GM23338 (cell line): ENCODE results near the gene AXIN1. TPM values are rescaled to one million over a fixed set of nuclear protein-coding genes. Genes with fewer than 3 reads are reported as not detected.

Source experiments
- ATAC-seq: fragments of 200-7000 bp; cut with Tn5 transposase; 3 replicates; pipeline ENCODE4 v1.9.1; 2020
- DNase-seq: peaks from one replicate; pipeline ENCODE4 v3.0.0-alpha.2; 2015; ENCODE audit warnings: low spot score
- H2AFZ ChIP-seq: fragments of 200-600 bp; sonication (generic); 2 replicates; pipeline ENCODE4 v1.8.0; 2016; ENCODE audit warnings: antibody characterized with exemption, mild to moderate bottlenecking, moderate library complexity
- H3F3A ChIP-seq: fragments of 200-600 bp; sonication (generic); replicated peaks from 2 replicates; pipeline ENCODE4 v1.8.0; 2017; ENCODE audit warnings: antibody characterized with exemption, mixed run types, low read depth
- H3K27ac ChIP-seq: fragments of 200-600 bp; sonication (generic); 2 replicates; pipeline ENCODE4 v1.6.1; 2016; ENCODE audit warnings: low read depth
- H3K27me3 ChIP-seq: fragments of 200-600 bp; sonication (generic); 2 replicates; pipeline ENCODE4 v1.8.0; 2016; ENCODE audit warnings: mild to moderate bottlenecking, mixed run types, moderate library complexity; ENCODE audit not compliant: insufficient read depth
- H3K36me3 ChIP-seq: fragments of 200-600 bp; sonication (generic); 2 replicates; pipeline ENCODE4 v1.8.0; 2016; ENCODE audit warnings: mild to moderate bottlenecking; ENCODE audit not compliant: insufficient read depth
- H3K4me1 ChIP-seq: fragments of 200-600 bp; sonication (generic); 2 replicates; pipeline ENCODE4 v1.8.0; 2016; ENCODE audit warnings: mild to moderate bottlenecking, moderate library complexity; ENCODE audit not compliant: insufficient read depth
- H3K4me2 ChIP-seq: fragments of 200-600 bp; sonication (generic); 2 replicates; pipeline ENCODE4 v1.7.1; 2017; ENCODE audit warnings: mixed run types
- H3K4me3 ChIP-seq: fragments of 200-600 bp; sonication (generic); 2 replicates; pipeline ENCODE4 v1.6.1; 2016; ENCODE audit warnings: mixed run types
- H3K79me2 ChIP-seq: fragments of 200-600 bp; sonication (generic); replicated peaks from 2 replicates; pipeline ENCODE4 v1.8.0; 2017; ENCODE audit warnings: mild to moderate bottlenecking; ENCODE audit not compliant: insufficient read depth
- H3K9me2 ChIP-seq: fragments of 200-600 bp; sonication (generic); 2 replicates; pipeline ENCODE4 v1.8.0; 2017; ENCODE audit not compliant: insufficient read depth
- H4K20me1 ChIP-seq: fragments of 200-600 bp; sonication (generic); replicated peaks from 2 replicates; pipeline ENCODE4 v1.8.0; 2017; ENCODE audit warnings: mild to moderate bottlenecking; ENCODE audit not compliant: insufficient read depth
- H3K27ac Mint-ChIP-seq: 2 replicates; pipeline ENCODE4 v1.8.0; 2020; ENCODE audit warnings: inconsistent platforms, mild to moderate bottlenecking, moderate library complexity, mixed read lengths
- H3K27me3 Mint-ChIP-seq: 3 replicates; pipeline ENCODE4 v1.8.0; 2022; ENCODE audit warnings: low read depth, mild to moderate bottlenecking, moderate library complexity, mixed read lengths, inconsistent platforms; ENCODE audit not compliant: insufficient read depth, poor library complexity
- H3K36me3 Mint-ChIP-seq: 3 replicates; pipeline ENCODE4 v1.8.0; 2021; ENCODE audit warnings: low read depth, mild to moderate bottlenecking, inconsistent platforms, moderate library complexity, mixed read lengths
- H3K4me1 Mint-ChIP-seq: 3 replicates; pipeline ENCODE4 v1.8.0; 2020; ENCODE audit warnings: mild to moderate bottlenecking, inconsistent platforms, mixed read lengths
- H3K4me3 Mint-ChIP-seq: 3 replicates; pipeline ENCODE4 v1.8.0; 2021; ENCODE audit warnings: moderate library complexity, mild to moderate bottlenecking, inconsistent platforms, mixed read lengths
- H3K9me3 Mint-ChIP-seq: 3 replicates; pipeline ENCODE4 v1.8.0; 2020; ENCODE audit warnings: moderate library complexity, mild to moderate bottlenecking, inconsistent platforms, mixed read lengths
- CREB1 ChIP-seq: fragments of 250-450 bp; sonication (Bioruptor Pico); IDR thresholded peaks from 2 replicates; pipeline ENCODE4 v1.5.0; 2020; ENCODE audit warnings: low read depth, mild to moderate bottlenecking, moderate library complexity
- JUNB ChIP-seq: IDR thresholded peaks from one replicate; pipeline ENCODE4 v1.6.1; 2016; ENCODE audit warnings: antibody characterized with exemption; ENCODE audit not compliant: unreplicated experiment
- ZNF331 ChIP-seq: fragments of 250-450 bp; sonication (Bioruptor Pico); IDR thresholded peaks from 2 replicates; pipeline ENCODE4 v1.5.0; 2020; ENCODE audit warnings: low read depth, mild to moderate bottlenecking, moderate library complexity
- polyA plus RNA-seq: library from polyadenylated mRNA; unstranded; fragments of >200 nt; fragmentation: Nextera tagmentation; extraction: Ambion mirVana; gene quantifications from 2 replicates; pipeline ENCODE4 v1.2.1, GENCODE V29; 2016
- total RNA-seq: library from RNA; depleted of rRNA; stranded (reverse); fragments of >200 nt; shearing (Covaris generic); gene quantifications from 2 replicates; pipeline ENCODE4 v1.2.3, GENCODE V29; 2014
- TF ChIP-seq, protein P1 (sequence below): IDR thresholded peaks from one replicate; pipeline ENCODE4 v1.6.1; 2018; ENCODE audit warnings: antibody characterized with exemption; ENCODE audit not compliant: unreplicated experiment
- TF ChIP-seq, protein P2 (sequence below): fragments of 250-450 bp; sonication (Bioruptor Pico); IDR thresholded peaks from 2 replicates; pipeline ENCODE4 v1.5.0; 2020; ENCODE audit warnings: mild to moderate bottlenecking, moderate library complexity

Gene AXIN1
- total and polyA plus RNA-seq, 2 experiments from 2014 or later, result 14.3 to 54.5 TPM

GRCh38 chr16:301950-302349, 50.6 kb downstream of the AXIN1 start:
- no peaks in the 10 kb centered on the region for H3K9me3 Mint-ChIP-seq
- peaks cover 13% of the 10 kb centered on the region for H3K27me3 Mint-ChIP-seq
- H3F3A ChIP-seq, result no peaks in the 10 kb centered on the region
- H3K4me1 ChIP-seq, result no peaks in the 10 kb centered on the region
- DNase-seq (no peak), ATAC-seq (no peak)
- H3K79me2 ChIP-seq, result no peaks in the 10 kb centered on the region
- H3K27ac Mint-ChIP-seq, result no peak overlapping the region
- H3K9me2 ChIP-seq, result no peaks in the 10 kb centered on the region
- no peak overlapping the region for H3K27ac ChIP-seq
- no peak overlapping the region for H2AFZ ChIP-seq
- H3K4me1 Mint-ChIP-seq, result no peaks in the 10 kb centered on the region
- peaks cover 9% of the 10 kb centered on the region for H4K20me1 ChIP-seq
- H3K36me3 ChIP-seq, result no peaks in the 10 kb centered on the region
- no peaks in the 10 kb centered on the region for H3K27me3 ChIP-seq
- H3K4me3 ChIP-seq, result no peak overlapping the region
- H3K4me2 ChIP-seq, result no peak overlapping the region
- peaks cover 8% of the 10 kb centered on the region; the same call in 1 of the 3 replicates for H3K36me3 Mint-ChIP-seq
- no peak for TF ChIP-seq ZNF331 (CRISPR knock-in tag)
- TF ChIP-seq, protein P1, sequence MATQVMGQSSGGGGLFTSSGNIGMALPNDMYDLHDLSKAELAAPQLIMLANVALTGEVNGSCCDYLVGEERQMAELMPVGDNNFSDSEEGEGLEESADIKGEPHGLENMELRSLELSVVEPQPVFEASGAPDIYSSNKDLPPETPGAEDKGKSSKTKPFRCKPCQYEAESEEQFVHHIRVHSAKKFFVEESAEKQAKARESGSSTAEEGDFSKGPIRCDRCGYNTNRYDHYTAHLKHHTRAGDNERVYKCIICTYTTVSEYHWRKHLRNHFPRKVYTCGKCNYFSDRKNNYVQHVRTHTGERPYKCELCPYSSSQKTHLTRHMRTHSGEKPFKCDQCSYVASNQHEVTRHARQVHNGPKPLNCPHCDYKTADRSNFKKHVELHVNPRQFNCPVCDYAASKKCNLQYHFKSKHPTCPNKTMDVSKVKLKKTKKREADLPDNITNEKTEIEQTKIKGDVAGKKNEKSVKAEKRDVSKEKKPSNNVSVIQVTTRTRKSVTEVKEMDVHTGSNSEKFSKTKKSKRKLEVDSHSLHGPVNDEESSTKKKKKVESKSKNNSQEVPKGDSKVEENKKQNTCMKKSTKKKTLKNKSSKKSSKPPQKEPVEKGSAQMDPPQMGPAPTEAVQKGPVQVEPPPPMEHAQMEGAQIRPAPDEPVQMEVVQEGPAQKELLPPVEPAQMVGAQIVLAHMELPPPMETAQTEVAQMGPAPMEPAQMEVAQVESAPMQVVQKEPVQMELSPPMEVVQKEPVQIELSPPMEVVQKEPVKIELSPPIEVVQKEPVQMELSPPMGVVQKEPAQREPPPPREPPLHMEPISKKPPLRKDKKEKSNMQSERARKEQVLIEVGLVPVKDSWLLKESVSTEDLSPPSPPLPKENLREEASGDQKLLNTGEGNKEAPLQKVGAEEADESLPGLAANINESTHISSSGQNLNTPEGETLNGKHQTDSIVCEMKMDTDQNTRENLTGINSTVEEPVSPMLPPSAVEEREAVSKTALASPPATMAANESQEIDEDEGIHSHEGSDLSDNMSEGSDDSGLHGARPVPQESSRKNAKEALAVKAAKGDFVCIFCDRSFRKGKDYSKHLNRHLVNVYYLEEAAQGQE, result no peak
- H3K4me3 Mint-ChIP-seq, result no peak overlapping the region

DNA sequence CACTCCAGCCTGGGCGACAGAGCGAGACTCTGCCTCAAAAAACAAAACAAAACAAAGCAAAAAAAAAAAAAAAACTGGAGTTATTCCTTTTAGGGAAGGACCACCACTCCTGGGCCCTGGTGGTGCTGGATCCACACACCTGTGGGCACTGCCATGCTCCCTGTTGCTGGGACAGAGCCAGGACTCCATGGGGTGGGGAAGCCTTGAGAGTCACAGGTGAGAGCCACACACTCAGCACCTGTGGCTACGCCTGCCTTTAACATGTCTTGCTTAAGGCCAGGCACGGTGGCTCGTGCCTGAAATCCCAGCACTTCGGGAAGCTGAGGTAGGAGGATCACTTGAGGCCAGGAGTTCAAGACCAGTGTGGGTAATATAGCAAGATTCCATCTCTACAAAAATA, 51.3 kb downstream of the AXIN1 start:
- Mint-ChIP-seq H3K9me3 (no peaks in the 10 kb centered on the region), H3K36me3 (0 out of 3 replicates have a peak, but pooled peaks cover 5% of the 10 kb centered on the region)
- H3K36me3 ChIP-seq, result no peaks in the 10 kb centered on the region

More for the DNA sequence above, 51.3 kb downstream of the AXIN1 start:
- TF ChIP-seq CREB1 (CRISPR knock-in tag) (no peak), JUNB (no peak)
- TF ChIP-seq, protein P2, sequence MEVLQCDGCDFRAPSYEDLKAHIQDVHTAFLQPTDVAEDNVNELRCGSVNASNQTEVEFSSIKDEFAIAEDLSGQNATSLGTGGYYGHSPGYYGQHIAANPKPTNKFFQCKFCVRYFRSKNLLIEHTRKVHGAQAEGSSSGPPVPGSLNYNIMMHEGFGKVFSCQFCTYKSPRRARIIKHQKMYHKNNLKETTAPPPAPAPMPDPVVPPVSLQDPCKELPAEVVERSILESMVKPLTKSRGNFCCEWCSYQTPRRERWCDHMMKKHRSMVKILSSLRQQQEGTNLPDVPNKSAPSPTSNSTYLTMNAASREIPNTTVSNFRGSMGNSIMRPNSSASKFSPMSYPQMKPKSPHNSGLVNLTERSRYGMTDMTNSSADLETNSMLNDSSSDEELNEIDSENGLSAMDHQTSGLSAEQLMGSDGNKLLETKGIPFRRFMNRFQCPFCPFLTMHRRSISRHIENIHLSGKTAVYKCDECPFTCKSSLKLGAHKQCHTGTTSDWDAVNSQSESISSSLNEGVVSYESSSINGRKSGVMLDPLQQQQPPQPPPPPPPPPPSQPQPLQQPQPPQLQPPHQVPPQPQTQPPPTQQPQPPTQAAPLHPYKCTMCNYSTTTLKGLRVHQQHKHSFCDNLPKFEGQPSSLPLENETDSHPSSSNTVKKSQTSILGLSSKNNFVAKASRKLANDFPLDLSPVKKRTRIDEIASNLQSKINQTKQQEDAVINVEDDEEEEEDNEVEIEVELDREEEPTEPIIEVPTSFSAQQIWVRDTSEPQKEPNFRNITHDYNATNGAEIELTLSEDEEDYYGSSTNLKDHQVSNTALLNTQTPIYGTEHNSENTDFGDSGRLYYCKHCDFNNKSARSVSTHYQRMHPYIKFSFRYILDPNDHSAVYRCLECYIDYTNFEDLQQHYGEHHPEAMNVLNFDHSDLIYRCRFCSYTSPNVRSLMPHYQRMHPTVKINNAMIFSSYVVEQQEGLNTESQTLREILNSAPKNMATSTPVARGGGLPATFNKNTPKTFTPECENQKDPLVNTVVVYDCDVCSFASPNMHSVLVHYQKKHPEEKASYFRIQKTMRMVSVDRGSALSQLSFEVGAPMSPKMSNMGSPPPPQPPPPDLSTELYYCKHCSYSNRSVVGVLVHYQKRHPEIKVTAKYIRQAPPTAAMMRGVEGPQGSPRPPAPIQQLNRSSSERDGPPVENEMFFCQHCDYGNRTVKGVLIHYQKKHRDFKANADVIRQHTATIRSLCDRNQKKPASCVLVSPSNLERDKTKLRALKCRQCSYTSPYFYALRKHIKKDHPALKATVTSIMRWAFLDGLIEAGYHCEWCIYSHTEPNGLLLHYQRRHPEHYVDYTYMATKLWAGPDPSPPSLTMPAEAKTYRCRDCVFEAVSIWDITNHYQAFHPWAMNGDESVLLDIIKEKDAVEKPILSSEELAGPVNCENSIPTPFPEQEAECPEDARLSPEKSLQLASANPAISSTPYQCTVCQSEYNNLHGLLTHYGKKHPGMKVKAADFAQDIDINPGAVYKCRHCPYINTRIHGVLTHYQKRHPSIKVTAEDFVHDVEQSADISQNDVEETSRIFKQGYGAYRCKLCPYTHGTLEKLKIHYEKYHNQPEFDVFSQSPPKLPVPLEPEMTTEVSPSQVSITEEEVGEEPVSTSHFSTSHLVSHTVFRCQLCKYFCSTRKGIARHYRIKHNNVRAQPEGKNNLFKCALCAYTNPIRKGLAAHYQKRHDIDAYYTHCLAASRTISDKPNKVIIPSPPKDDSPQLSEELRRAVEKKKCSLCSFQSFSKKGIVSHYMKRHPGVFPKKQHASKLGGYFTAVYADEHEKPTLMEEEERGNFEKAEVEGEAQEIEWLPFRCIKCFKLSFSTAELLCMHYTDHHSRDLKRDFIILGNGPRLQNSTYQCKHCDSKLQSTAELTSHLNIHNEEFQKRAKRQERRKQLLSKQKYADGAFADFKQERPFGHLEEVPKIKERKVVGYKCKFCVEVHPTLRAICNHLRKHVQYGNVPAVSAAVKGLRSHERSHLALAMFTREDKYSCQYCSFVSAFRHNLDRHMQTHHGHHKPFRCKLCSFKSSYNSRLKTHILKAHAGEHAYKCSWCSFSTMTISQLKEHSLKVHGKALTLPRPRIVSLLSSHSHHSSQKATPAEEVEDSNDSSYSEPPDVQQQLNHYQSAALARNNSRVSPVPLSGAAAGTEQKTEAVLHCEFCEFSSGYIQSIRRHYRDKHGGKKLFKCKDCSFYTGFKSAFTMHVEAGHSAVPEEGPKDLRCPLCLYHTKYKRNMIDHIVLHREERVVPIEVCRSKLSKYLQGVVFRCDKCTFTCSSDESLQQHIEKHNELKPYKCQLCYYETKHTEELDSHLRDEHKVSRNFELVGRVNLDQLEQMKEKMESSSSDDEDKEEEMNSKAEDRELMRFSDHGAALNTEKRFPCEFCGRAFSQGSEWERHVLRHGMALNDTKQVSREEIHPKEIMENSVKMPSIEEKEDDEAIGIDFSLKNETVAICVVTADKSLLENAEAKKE (CRISPR knock-in tag), result no peak
- Histone ChIP-seq H2AFZ (no peak overlapping the region), H4K20me1 (peaks cover 9% of the 10 kb centered on the region), H3K4me1 (no peaks in the 10 kb centered on the region), H3K4me2 (no peak overlapping the region), H3K27ac (no peak overlapping the region), H3K79me2 (no peaks in the 10 kb centered on the region), H3K9me2 (no peaks in the 10 kb centered on the region), H3K27me3 (no peaks in the 10 kb centered on the region), H3K4me3 (no peak overlapping the region), H3F3A (no peaks in the 10 kb centered on the region)
- Mint-ChIP-seq H3K4me3 (no peak overlapping the region), H3K27me3 (peaks cover 12% of the 10 kb centered on the region), H3K27ac (no peak overlapping the region), H3K4me1 (no peaks in the 10 kb centered on the region)
- ATAC-seq (no peak), DNase-seq (no peak)
